Tibial artery (tissue), 4 donors: ENCODE data around the gene TK1.

ENCODE experiments used
- DNase-seq, 2 donors: peaks; one replicate each; pipeline ENCODE4 v3.0.0-alpha.2; 2019
- H3K27ac ChIP-seq, 2 donors: fragments of 200-600 bp; sonication (generic) in 1 of 2; 1 replicate in 1 of 2; 2 replicates in 1 of 2; pipeline ENCODE4 v1.5.1; 2018 to 2019; ENCODE audit warnings: mild to moderate bottlenecking in 1 of 2
- H3K27me3 ChIP-seq, 2 donors: fragments of 200-600 bp; sonication (generic) in 1 of 2; one replicate each; pipeline versions ENCODE4 v1.5.1 to v1.6.0; 2016 to 2019
- H3K36me3 ChIP-seq, 3 donors: fragments of 200-600 bp; sonication (generic) in 2 of 3; one replicate each; pipeline ENCODE4 v1.5.1; 2016 to 2019; ENCODE audit warnings: mild to moderate bottlenecking in 2 of 3
- H3K4me1 ChIP-seq, 4 donors: fragments of 200-600 bp; sonication (generic) in 2 of 4; 1 replicate in 3 of 4; 2 replicates in 1 of 4; pipeline ENCODE4 v1.5.1; 2016 to 2019
- H3K4me3 ChIP-seq, 2 donors: fragments of 200-600 bp; sonication (generic) in 1 of 2; 1 replicate in 1 of 2; 2 replicates in 1 of 2; pipeline ENCODE4 v1.5.1; 2018 to 2019; ENCODE audit warnings: mild to moderate bottlenecking in 2 of 2
- H3K9me3 ChIP-seq, 3 donors: fragments of 200-600 bp; sonication (generic) in 1 of 3; one replicate each; pipeline ENCODE4 v1.5.1; 2016 to 2019
- CTCF ChIP-seq, 2 experiments: fragments of 200-600 bp in 1 of 2; fragments of 450-650 bp in 1 of 2; IDR thresholded peaks; one replicate each; pipeline ENCODE4 v1.5.1; 2017 to 2019; ENCODE audit warnings: antibody characterized with exemption in 2 of 2, mild to moderate bottlenecking in 1 of 2, moderate library complexity in 1 of 2
- intact Hi-C: fragments of 100-400 bp; cut with DNase I; formaldehyde crosslinking; loops from one replicate; pipeline ENCODE4 v1.15.0; 2023; ENCODE audit warnings: low total_unique reads

Gene TK1

GRCh38 chr17:78168242-78168902 lies 18.5 kb downstream of the TK1 start, which contains the start of gene SYNGR2:
SYNGR2 (plus strand) TSS chr17:78168581; CDS start chr17:78168617, 36 bp downstream.
- no peaks in the 10 kb centered on the region for H3K9me3 ChIP-seq
- H3K4me3 ChIP-seq = peak within 1 kb of the TSS; percentile 80 to 96
- DNase-seq = peak; percentile 72 to 89
- TF ChIP-seq CTCF (IDR thresholded peaks at IDR 0.05) = peak in 1 of 2 experiments; percentile 12
- H3K36me3 ChIP-seq = peaks cover 5 to 30% (median 8%) of the 10 kb centered on the region in 3 donors
- no peaks in the 10 kb centered on the region for H3K27me3 ChIP-seq
- H3K27ac ChIP-seq = peak within 1 kb of the TSS; percentile 92 to 94
- intact Hi-C loops = no loop called here
- peaks cover 0 to 41% (median 30%) of the 10 kb centered on the region in 4 donors for H3K4me1 ChIP-seq

GRCh38 chr17:78166416-78166815 lies 20.4 kb downstream of the TK1 start:
- H3K4me1 ChIP-seq = peaks cover 0 to 25% (median 15%) of the 10 kb centered on the region in 4 donors
- no peak for DNase-seq
- peaks cover 0 to 15% (median 6%) of the 10 kb centered on the region in 3 donors for H3K36me3 ChIP-seq
- H3K27ac ChIP-seq = no peak overlapping the region
- no peak for TF ChIP-seq CTCF (IDR thresholded peaks at IDR 0.05)
- intact Hi-C loops = no loop called here
- no peaks in the 10 kb centered on the region for H3K27me3 ChIP-seq
- H3K9me3 ChIP-seq = no peaks in the 10 kb centered on the region
- H3K4me3 ChIP-seq = no peak overlapping the region

GRCh38 chr17:78164748-78165607 lies 21.9 kb downstream of the TK1 start:
- intact Hi-C loops = no loop called here

GRCh38 chr17:78163881-78164747 lies 22.7 kb downstream of the TK1 start:
- Histone ChIP-seq H3K36me3 (no peaks in the 10 kb centered on the region), H3K4me3 (no peak overlapping the region), H3K27ac (no peak overlapping the region), H3K4me1 (peaks cover 0 to 6% (median 5%) of the 10 kb centered on the region in 4 donors), H3K9me3 (no peaks in the 10 kb centered on the region), H3K27me3 (no peaks in the 10 kb centered on the region)
- intact Hi-C loops = no loop called here
- TF ChIP-seq CTCF (IDR thresholded peaks at IDR 0.05) = no peak
- DNase-seq = no peak

More at GRCh38 chr17:78164748-78165607, 21.9 kb downstream of the TK1 start:
- DNase-seq = no peak
- H3K36me3 ChIP-seq = peaks cover 0 to under 1% (median 0%) of the 10 kb centered on the region in 3 donors
- H3K4me3 ChIP-seq = no peak overlapping the region
- no peak for TF ChIP-seq CTCF (IDR thresholded peaks at IDR 0.05)
- H3K27me3 ChIP-seq = no peaks in the 10 kb centered on the region
- H3K27ac ChIP-seq = no peak overlapping the region
- H3K4me1 ChIP-seq = peaks cover 0 to 14% (median 13%) of the 10 kb centered on the region in 4 donors
- no peaks in the 10 kb centered on the region for H3K9me3 ChIP-seq

- no peaks in the 10 kb centered on the region for H3K4me1 ChIP-seq
- H3K27me3 ChIP-seq = no peaks in the 10 kb centered on the region
- intact Hi-C loops = no loop called here
- no peaks in the 10 kb centered on the region for H3K9me3 ChIP-seq
- H3K4me3 ChIP-seq = no peak overlapping the region
- no peak for TF ChIP-seq CTCF (IDR thresholded peaks at IDR 0.05)
- no peak for DNase-seq
- H3K27ac ChIP-seq = no peak overlapping the region
- no peaks in the 10 kb centered on the region for H3K36me3 ChIP-seq
Measured at GRCh38 chr17:78159575-78160158, 27.2 kb downstream of the TK1 start.
